Chondrocyte (in vitro differentiated cells): ENCODE results near the gene MRAP. TPM values are rescaled to one million over a fixed set of nuclear protein-coding genes. Genes with fewer than 3 reads are reported as not detected.

Source experiments
- DNase-seq: peaks from one replicate; pipeline ENCODE4 v3.0.0; 2021; ENCODE audit warnings: mixed read lengths, low spot score
- H3K27ac Mint-ChIP-seq: one replicate; pipeline ENCODE4 v1.8.0; 2021; ENCODE audit warnings: mild to moderate bottlenecking, moderate library complexity, mixed read lengths; ENCODE audit not compliant: unreplicated experiment
- H3K27me3 Mint-ChIP-seq: 2 replicates; pipeline ENCODE4 v1.8.0; 2021; ENCODE audit warnings: low read depth, mixed read lengths
- H3K36me3 Mint-ChIP-seq: 2 replicates; pipeline ENCODE4 v1.8.0; 2021; ENCODE audit warnings: low read depth, mixed read lengths
- H3K4me1 Mint-ChIP-seq: 2 replicates; pipeline ENCODE4 v1.8.0; 2021; ENCODE audit warnings: low read depth, mild to moderate bottlenecking, mixed read lengths
- H3K4me3 Mint-ChIP-seq: one replicate; pipeline ENCODE4 v1.8.0; 2021; ENCODE audit warnings: mild to moderate bottlenecking, moderate library complexity, mixed read lengths; ENCODE audit not compliant: unreplicated experiment
- H3K9me3 Mint-ChIP-seq: 2 replicates; pipeline ENCODE4 v1.8.0; 2021; ENCODE audit warnings: low read depth, mixed read lengths
- CTCF ChIP-seq: fragments of 200-600 bp; sonication (generic); IDR thresholded peaks from 2 replicates; pipeline ENCODE4 v1.5.0; 2021; ENCODE audit warnings: antibody characterized with exemption, mild to moderate bottlenecking, moderate library complexity
- total RNA-seq: library from RNA; stranded (reverse); gene quantifications from 3 replicates; pipeline ENCODE4 v1.2.1, GENCODE V29; 2021

The MRAP gene
- total RNA-seq, 1 donor from 2014 or later, result not detected

DNA sequence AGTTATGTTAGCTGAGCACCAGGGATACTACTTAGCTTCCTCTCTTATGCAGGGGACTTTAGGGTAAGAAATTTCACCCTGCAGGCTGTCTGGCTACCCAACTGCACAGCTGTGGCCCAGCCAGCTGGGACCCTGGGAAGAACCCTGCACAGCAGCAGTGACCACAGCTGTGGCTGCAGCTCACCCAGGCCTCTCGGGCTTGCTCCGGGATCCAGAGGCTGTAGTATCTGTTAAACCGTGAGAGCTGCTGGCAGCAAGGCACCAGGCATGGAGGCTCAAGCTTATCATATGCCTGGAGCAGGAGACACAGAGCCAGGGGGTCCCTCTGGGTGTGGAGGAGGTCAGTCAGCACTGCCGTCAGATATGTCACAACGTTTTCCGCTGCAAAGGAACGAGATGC, 53.9 kb downstream of the MRAP start:
- H3K36me3 Mint-ChIP-seq, result peaks cover 53% of the 10 kb centered on the region
- no peak overlapping the region for H3K27ac Mint-ChIP-seq
- H3K27me3 Mint-ChIP-seq, result no peaks in the 10 kb centered on the region
- H3K4me3 Mint-ChIP-seq, result no peak overlapping the region
- no peak for TF ChIP-seq CTCF
- H3K9me3 Mint-ChIP-seq, result no peaks in the 10 kb centered on the region
- no peaks in the 10 kb centered on the region for H3K4me1 Mint-ChIP-seq
- DNase-seq, result no peak

- Mint-ChIP-seq H3K27me3 (no peaks in the 10 kb centered on the region), H3K36me3 (peaks cover 51% of the 10 kb centered on the region), H3K4me1 (no peaks in the 10 kb centered on the region), H3K27ac (no peak overlapping the region), H3K9me3 (no peaks in the 10 kb centered on the region), H3K4me3 (no peak overlapping the region)
- no peak for TF ChIP-seq CTCF
- no peak for DNase-seq
These were observed 54.5 kb downstream of the MRAP start for GRCh38 chr21:32353002-32353711.

DNA sequence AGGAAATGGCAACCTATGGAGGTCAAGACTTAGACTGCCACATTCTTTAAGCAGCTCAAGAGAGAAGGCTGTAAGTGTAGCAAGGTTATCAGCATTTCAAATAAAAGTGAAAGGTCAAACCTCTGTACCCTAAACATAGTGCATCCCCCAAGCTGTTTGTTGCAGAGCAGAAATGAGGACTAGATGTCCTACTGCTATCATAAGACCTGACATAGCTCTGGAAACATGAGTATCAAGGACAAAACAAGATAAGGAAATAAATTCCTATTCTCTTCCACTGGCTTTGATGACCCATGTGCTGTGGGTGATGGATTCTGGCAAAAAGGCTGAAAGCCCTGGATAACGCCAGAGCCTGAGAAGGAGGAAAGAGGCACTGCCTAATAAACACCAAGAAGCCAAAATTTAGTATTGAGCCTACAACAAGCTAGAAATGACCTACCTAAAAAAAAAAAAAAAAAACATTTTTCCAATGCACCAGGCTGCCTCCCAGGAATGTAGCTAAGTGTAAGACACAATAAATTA, 58.3 kb downstream of the MRAP start:
- no peak for DNase-seq
- H3K27me3 Mint-ChIP-seq, result no peaks in the 10 kb centered on the region
- TF ChIP-seq CTCF, result no peak
- H3K36me3 Mint-ChIP-seq, result peaks cover 56% of the 10 kb centered on the region
- H3K9me3 Mint-ChIP-seq, result no peaks in the 10 kb centered on the region
- H3K27ac Mint-ChIP-seq, result no peak overlapping the region
- no peaks in the 10 kb centered on the region for H3K4me1 Mint-ChIP-seq
- no peak overlapping the region for H3K4me3 Mint-ChIP-seq

DNA sequence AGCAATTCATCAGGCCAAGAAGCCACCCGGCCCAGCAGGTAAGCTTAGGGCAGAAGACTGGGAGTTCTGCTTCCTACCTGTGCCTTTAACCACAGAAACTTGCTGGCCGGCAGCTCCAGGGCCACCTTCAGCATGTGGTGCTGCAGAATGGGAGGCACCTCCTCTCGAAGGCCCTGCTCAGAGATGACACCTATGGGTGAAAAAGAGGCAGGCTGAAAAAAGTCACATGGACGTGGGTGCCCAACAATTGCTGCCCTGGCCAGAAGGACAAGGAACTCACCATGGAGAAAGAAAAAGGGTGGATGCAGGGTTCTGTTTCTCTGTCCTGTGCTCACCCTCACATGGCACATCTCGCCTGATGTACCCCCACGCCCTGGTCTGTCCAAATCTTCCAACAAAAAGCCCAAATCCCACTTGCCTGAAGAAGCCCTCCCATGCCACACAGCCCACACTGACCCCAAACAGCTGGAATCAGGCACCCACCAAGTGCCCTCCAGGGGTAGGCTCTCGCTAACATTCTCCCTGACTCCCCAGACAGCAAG, 61.1 kb downstream of the MRAP start:
- no peak for DNase-seq
- Mint-ChIP-seq H3K4me1 (peaks cover 8% of the 10 kb centered on the region), H3K36me3 (peaks cover 51% of the 10 kb centered on the region), H3K4me3 (no peak overlapping the region), H3K27ac (no peak overlapping the region), H3K27me3 (no peaks in the 10 kb centered on the region), H3K9me3 (no peaks in the 10 kb centered on the region)
- peak; percentile 52 for TF ChIP-seq CTCF

GRCh38 chr21:32360401-32360975, 61.8 kb downstream of the MRAP start:
- Mint-ChIP-seq H3K9me3 (no peaks in the 10 kb centered on the region), H3K4me1 (peaks cover 14% of the 10 kb centered on the region), H3K27ac (no peak overlapping the region), H3K27me3 (no peaks in the 10 kb centered on the region), H3K4me3 (no peak overlapping the region), H3K36me3 (peaks cover 48% of the 10 kb centered on the region)
- DNase-seq, result no peak
- TF ChIP-seq CTCF, result no peak

Other genes starting within 250 kb of the MRAP start
- gene MIS18A, start 19.8 kb upstream of the MRAP start, total RNA-seq, result 5.0 to 7.1 TPM (median 5.8 TPM) in 3 replicates
- 13.5 to 22.1 TPM (median 15.1 TPM) in 3 replicates for gene URB1, start 94.2 kb downstream of the MRAP start, total RNA-seq
- 1.5 to 2.0 TPM (median 1.6 TPM) in 3 replicates for gene EVA1C, start 113.9 kb downstream of the MRAP start, total RNA-seq